Panc1 (cell line): Measurements from ENCODE around the gene MAP3K1. TPM values are rescaled to one million over a fixed set of nuclear protein-coding genes. Genes with fewer than 3 reads are reported as not detected.

Experiments used
- ATAC-seq: fragments of 200-7000 bp; cut with Tn5 transposase; 2 replicates; pipeline ENCODE4 v1.9.1; 2020; ENCODE audit warnings: mild to moderate bottlenecking, moderate library complexity
- BruUV-seq: library from RNA; stranded (reverse); fragments of 400-500 nt; replicated peaks from 2 replicates; lab custom pipeline; 2021; lab: Mats Ljungman, UMichigan
- CTCF ChIA-PET: fragments of 300-600 bp; sonication (Branson Sonifier 250); formaldehyde crosslinking; loops from one replicate; lab custom pipeline; 2022; ENCODE audit warnings: antibody characterized with exemption; lab: Charles Lee
- POLR2A ChIA-PET: fragments of 300-600 bp; sonication (Branson Sonifier 250); formaldehyde crosslinking; loops from one replicate; lab custom pipeline; 2022; ENCODE audit warnings: antibody characterized with exemption; lab: Charles Lee
- DNase-seq: peaks from one replicate; pipeline ENCODE4 v3.0.0-alpha.2; 2010; ENCODE audit warnings: low read depth, low spot score
- H3K27ac ChIP-seq: 2 replicates; pipeline ENCODE4 v1.5.1; 2011; ENCODE audit warnings: mild to moderate bottlenecking, low read length, inconsistent platforms
- H3K27me3 ChIP-seq: fragments of 200-500 bp; sonication (Bioruptor generic); 2 replicates; pipeline ENCODE4 v1.6.0; 2014; ENCODE audit warnings: low read length, inconsistent platforms; ENCODE audit not compliant: control insufficient read depth, insufficient read depth
- H3K36me3 ChIP-seq: fragments of 200-500 bp; sonication (Bioruptor generic); 2 replicates; pipeline ENCODE4 v1.5.1; 2014; ENCODE audit warnings: inconsistent platforms, mild to moderate bottlenecking, low read length, moderate library complexity; ENCODE audit not compliant: control insufficient read depth, insufficient read depth
- H3K4me1 ChIP-seq: 2 replicates; pipeline ENCODE4 v1.5.1; 2011; ENCODE audit warnings: inconsistent platforms, mild to moderate bottlenecking, low read length, moderate library complexity; ENCODE audit not compliant: control insufficient read depth, insufficient read depth
- H3K4me3 ChIP-seq, 2 experiments: 2 replicates each; pipeline ENCODE4 v1.5.1; 2011 to 2012; ENCODE audit warnings: low read depth in 2 of 2, low read length in 2 of 2, mild to moderate bottlenecking in 2 of 2, inconsistent platforms in 1 of 2, moderate library complexity in 1 of 2
- H3K9me3 ChIP-seq: fragments of 200-500 bp; sonication (Bioruptor generic); 2 replicates; pipeline ENCODE4 v1.5.1; 2014; ENCODE audit warnings: low read depth, mild to moderate bottlenecking, inconsistent platforms, low read length, moderate library complexity; ENCODE audit not compliant: control insufficient read depth, insufficient read depth
- CTCF ChIP-seq: fragments of 450-650 bp; IDR thresholded peaks from 2 replicates; pipeline ENCODE4 v1.5.1; 2017; ENCODE audit warnings: mild to moderate bottlenecking
- POLR2AphosphoS5 ChIP-seq: IDR thresholded peaks from 2 replicates; pipeline ENCODE4 v1.6.1; 2012; ENCODE audit warnings: mild to moderate bottlenecking, low read depth, low read length, moderate library complexity
- REST ChIP-seq, 2 experiments: IDR thresholded peaks; 2 replicates each; pipeline ENCODE4 v1.6.1; 2011 to 2012; ENCODE audit warnings: low read depth in 2 of 2, control low read depth in 1 of 2, low read length in 1 of 2, mild to moderate bottlenecking in 1 of 2, moderate library complexity in 1 of 2; ENCODE audit not compliant: insufficient read depth in 1 of 2
- SIN3A ChIP-seq: IDR thresholded peaks from 2 replicates; pipeline ENCODE4 v1.6.1; 2012; ENCODE audit warnings: low read depth, mild to moderate bottlenecking, low read length, moderate library complexity, borderline replicate concordance; ENCODE audit not compliant: insufficient read depth
- TCF7L2 ChIP-seq: IDR thresholded peaks from 2 replicates; pipeline ENCODE4 v1.6.1; 2011; ENCODE audit warnings: mild to moderate bottlenecking, low read depth, low read length, inconsistent platforms
- in situ Hi-C: cut with HindIII; loops from 2 replicates; pipeline ENCODE4 v1.10.0; 2016; ENCODE audit warnings: low sequenced_read_pairs, low pct_unique_long_range_greater_than_20kb
- intact Hi-C: fragments of 100-400 bp; cut with micrococcal nuclease; formaldehyde crosslinking; loops from one replicate; pipeline ENCODE4 v1.10.0; 2022; ENCODE audit not compliant: unreplicated experiment
- total RNA-seq: library from RNA; stranded (reverse); gene quantifications from one replicate; pipeline ENCODE4 v1.2.1, GENCODE V29; 2021; ENCODE audit not compliant: unreplicated experiment

MAP3K1 gene
- total RNA-seq, 1 experiment from 2014 or later, result 6.2 TPM

GRCh38 chr5:56858777-56859442 is 43.6 kb downstream of the MAP3K1 start:
- POLR2A ChIA-PET, result no interaction called here

GRCh38 chr5:56861893-56862485 is 46.6 kb downstream of the MAP3K1 start:
- DNase-seq (no peak), ATAC-seq (no peak)
- Histone ChIP-seq H3K27ac (no peak overlapping the region), H3K36me3 (no peaks in the 10 kb centered on the region; the same call in 1 of the 2 replicates), H3K9me3 (no peaks in the 10 kb centered on the region), H3K4me3 (no peak overlapping the region), H3K27me3 (no peaks in the 10 kb centered on the region), H3K4me1 (no peaks in the 10 kb centered on the region)
- ChIA-PET CTCF (interaction anchor here (0.7 kb wide), 1 partner anchor 43 kb away, joined by 3 read pairs; no protein-coding TSS in a partner anchor), POLR2A (interaction anchor here (0.7 kb wide), 1 partner anchor 65 kb away, joined by 15 read pairs; no protein-coding TSS in a partner anchor)
- intact Hi-C loops (no loop called here), in situ Hi-C loops (no loop called here)
- BruUV-seq, result no TSS peak
- TF ChIP-seq REST (IDR thresholded peaks at IDR 0.05; ENCODE audit: insufficient read depth in 1 of 2, low read depth in 2 of 2, low read length in 1 of 2), result no peak
- TF ChIP-seq POLR2AphosphoS5, result no peak
- no peak for TF ChIP-seq SIN3A
- TF ChIP-seq TCF7L2, result no peak

More at GRCh38 chr5:56858777-56859442, 43.6 kb downstream of the MAP3K1 start:
- in situ Hi-C loops, result no loop called here
- Histone ChIP-seq H3K4me1 (no peaks in the 10 kb centered on the region), H3K36me3 (no peaks in the 10 kb centered on the region; the same call in 1 of the 2 replicates), H3K27me3 (no peaks in the 10 kb centered on the region), H3K27ac (no peak overlapping the region), H3K9me3 (no peaks in the 10 kb centered on the region), H3K4me3 (no peak overlapping the region)
- ATAC-seq (no peak), DNase-seq (no peak)
- intact Hi-C loops, result no loop called here
- CTCF ChIA-PET, result no interaction called here
- BruUV-seq, result no TSS peak
- TF ChIP-seq REST (IDR thresholded peaks at IDR 0.05; ENCODE audit: insufficient read depth in 1 of 2, low read depth in 2 of 2, low read length in 1 of 2), result no peak
- no peak for TF ChIP-seq CTCF
- TF ChIP-seq TCF7L2, result no peak
- no peak for TF ChIP-seq SIN3A
- TF ChIP-seq POLR2AphosphoS5, result no peak
